ENCODE measurements around the gene CMIP.

CMIP gene

GRCh38 chr16:81582655-81583441 lies 138.2 kb downstream of the CMIP start:
- Histone ChIP-seq H3K27me3 (ENCODE audit: low read length) (no peaks in the 10 kb centered on the region), H3K9ac (ENCODE audit: low read length) (no peak overlapping the region), H3K79me2 (ENCODE audit: insufficient read depth, low read length) (0 out of 2 replicates have a peak, but pooled peaks cover 9% of the 10 kb centered on the region)

GRCh38 chr16:81583893-81584631 lies 139.5 kb downstream of the CMIP start:
- Histone ChIP-seq H3K79me2 (ENCODE audit: insufficient read depth, low read length) (0 out of 2 replicates have a peak, but pooled peaks cover 9% of the 10 kb centered on the region), H3K9me3 (ENCODE audit: insufficient read depth, low read length) (no peaks in the 10 kb centered on the region), H3K27ac (ENCODE audit: low read depth, low read length) (no peak overlapping the region), H3F3A (ENCODE audit: insufficient read depth) (no peaks in the 10 kb centered on the region), H3K4me2 (ENCODE audit: low read depth, low read length, poor library complexity, severe bottlenecking) (no peak overlapping the region), H3K9me2 (replicated peaks; ENCODE audit: insufficient read depth, low read length) (no peaks in the 10 kb centered on the region), H3K4me3 (ENCODE audit: insufficient read depth, low read length, poor library complexity, severe bottlenecking) (no peak overlapping the region), H4K20me1 (ENCODE audit: low read depth, low read length) (no peaks in the 10 kb centered on the region), H3K36me3 (ENCODE audit: low read length) (no peaks in the 10 kb centered on the region), H2AFZ (ENCODE audit: low read depth, low read length, severe bottlenecking) (no peak overlapping the region), H3K9ac (ENCODE audit: low read length) (no peak overlapping the region), H3K27me3 (ENCODE audit: low read length) (no peaks in the 10 kb centered on the region)
- TF ChIP-seq EZH2phosphoT487 (conservative IDR thresholded peaks at IDR 0.05; ENCODE audit: low read length) (no peak), CTCF (IDR thresholded peaks at IDR 0.05; ENCODE audit: insufficient read depth, low read length, poor library complexity, severe bottlenecking) (no peak)

More at GRCh38 chr16:81582655-81583441, 138.2 kb downstream of the CMIP start:
- no peak overlapping the region for H3K4me3 ChIP-seq (ENCODE audit: insufficient read depth, low read length, poor library complexity, severe bottlenecking)
- H3K9me2 ChIP-seq (replicated peaks; ENCODE audit: insufficient read depth, low read length) = no peaks in the 10 kb centered on the region
- TF ChIP-seq CTCF (IDR thresholded peaks at IDR 0.05; ENCODE audit: insufficient read depth, low read length, poor library complexity, severe bottlenecking) (no peak), EZH2phosphoT487 (conservative IDR thresholded peaks at IDR 0.05; ENCODE audit: low read length) (no peak)
- H2AFZ ChIP-seq (ENCODE audit: low read depth, low read length, severe bottlenecking) = no peak overlapping the region
- H4K20me1 ChIP-seq (ENCODE audit: low read depth, low read length) = no peaks in the 10 kb centered on the region
- H3K4me2 ChIP-seq (ENCODE audit: low read depth, low read length, poor library complexity, severe bottlenecking) = no peak overlapping the region
- H3K36me3 ChIP-seq (ENCODE audit: low read length) = no peaks in the 10 kb centered on the region
- no peaks in the 10 kb centered on the region for H3K9me3 ChIP-seq (ENCODE audit: insufficient read depth, low read length)
- no peak overlapping the region for H3K27ac ChIP-seq (ENCODE audit: low read depth, low read length)
- H3F3A ChIP-seq (ENCODE audit: insufficient read depth) = no peaks in the 10 kb centered on the region

- TF ChIP-seq CTCF (IDR thresholded peaks at IDR 0.05; ENCODE audit: insufficient read depth, low read length, poor library complexity, severe bottlenecking) (no peak), EZH2phosphoT487 (conservative IDR thresholded peaks at IDR 0.05; ENCODE audit: low read length) (no peak)
- 0 out of 2 replicates have a peak, but pooled peaks cover 9% of the 10 kb centered on the region for H3K79me2 ChIP-seq (ENCODE audit: insufficient read depth, low read length)
- no peaks in the 10 kb centered on the region for H3K36me3 ChIP-seq (ENCODE audit: low read length)
- H4K20me1 ChIP-seq (ENCODE audit: low read depth, low read length) = no peaks in the 10 kb centered on the region
- no peaks in the 10 kb centered on the region for H3F3A ChIP-seq (ENCODE audit: insufficient read depth)
- no peak overlapping the region for H2AFZ ChIP-seq (ENCODE audit: low read depth, low read length, severe bottlenecking)
- no peaks in the 10 kb centered on the region for H3K9me3 ChIP-seq (ENCODE audit: insufficient read depth, low read length)
- H3K9ac ChIP-seq (ENCODE audit: low read length) = no peak overlapping the region
- no peaks in the 10 kb centered on the region for H3K9me2 ChIP-seq (replicated peaks; ENCODE audit: insufficient read depth, low read length)
- H3K27ac ChIP-seq (ENCODE audit: low read depth, low read length) = no peak overlapping the region
- no peak overlapping the region for H3K4me2 ChIP-seq (ENCODE audit: low read depth, low read length, poor library complexity, severe bottlenecking)
- no peak overlapping the region for H3K4me3 ChIP-seq (ENCODE audit: insufficient read depth, low read length, poor library complexity, severe bottlenecking)
- no peaks in the 10 kb centered on the region for H3K27me3 ChIP-seq (ENCODE audit: low read length)
Measured at GRCh38 chr16:81585785-81586184, 141.2 kb downstream of the CMIP start.
